T47D (cell line): ENCODE results near the gene MIEF1.
A peak's percentile ranks its signal among the peaks of the same experiment; 100 is the strongest.
"Not testable (repeated sequence)": the region's sequence is repeated elsewhere in the genome, so short reads cannot be mapped to it uniquely, and the experiment has no call there.

Experiments used
- DNase-seq, 2 experiments: peaks; one replicate each; pipeline versions ENCODE4 v3.0.0 to v3.0.0-alpha.2; 2011 to 2012; ENCODE audit warnings: low read depth in 1 of 2, low spot score in 1 of 2
- JUND ChIP-seq: IDR thresholded peaks from 2 replicates; pipeline ENCODE4 v1.6.1; 2012; ENCODE audit warnings: low read depth
- in situ Hi-C: cut with HindIII; loops from 2 replicates; pipeline ENCODE4 v1.10.0; 2016; ENCODE audit warnings: low sequenced_read_pairs, low pct_unique_long_range_greater_than_20kb

The MIEF1 gene

DNA sequence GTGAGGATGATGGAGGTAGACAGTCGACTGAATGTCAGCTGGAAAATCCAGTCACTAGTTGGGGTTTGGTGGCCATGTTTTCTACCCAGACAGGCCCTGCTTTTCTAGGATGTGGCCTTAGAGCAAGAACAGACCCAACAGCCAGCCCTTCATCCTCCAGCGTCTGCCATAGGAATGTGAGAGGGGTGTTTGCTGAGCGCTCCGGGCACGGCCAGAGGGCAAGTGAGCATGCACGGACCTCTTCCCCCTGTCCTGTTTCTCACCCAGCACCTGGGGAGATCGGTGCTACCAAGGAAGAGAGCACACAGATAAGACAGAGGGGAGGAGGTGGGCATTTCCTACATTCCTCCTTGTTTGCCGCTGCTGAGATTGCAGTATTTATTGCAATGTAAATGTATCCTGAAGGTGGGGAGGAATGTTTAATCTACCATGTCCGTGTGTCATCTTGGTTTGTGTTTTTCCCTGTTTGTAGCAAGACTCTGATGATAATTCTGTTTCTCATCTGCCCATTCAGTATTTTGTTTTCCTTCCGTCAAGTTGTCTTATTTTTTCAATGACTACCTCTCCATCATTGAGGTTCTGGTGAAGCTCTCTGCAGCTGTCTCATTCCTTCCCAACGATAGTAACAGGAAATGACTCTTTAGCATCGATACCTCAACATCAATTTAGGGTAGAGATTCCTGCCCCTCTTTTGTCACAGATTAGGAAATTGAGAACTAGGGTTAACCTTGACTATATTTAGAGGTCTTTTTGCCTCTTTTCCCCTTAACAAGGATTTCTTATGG lies 13.4 kb downstream of the MIEF1 start:
- in situ Hi-C loops = no loop called here
- no peak for DNase-seq
- TF ChIP-seq JUND = no peak

- no peak for TF ChIP-seq JUND
- in situ Hi-C loops = no loop called here
Observed at GRCh38 chr22:39517470-39517869, 15.4 kb downstream of the MIEF1 start.

DNA sequence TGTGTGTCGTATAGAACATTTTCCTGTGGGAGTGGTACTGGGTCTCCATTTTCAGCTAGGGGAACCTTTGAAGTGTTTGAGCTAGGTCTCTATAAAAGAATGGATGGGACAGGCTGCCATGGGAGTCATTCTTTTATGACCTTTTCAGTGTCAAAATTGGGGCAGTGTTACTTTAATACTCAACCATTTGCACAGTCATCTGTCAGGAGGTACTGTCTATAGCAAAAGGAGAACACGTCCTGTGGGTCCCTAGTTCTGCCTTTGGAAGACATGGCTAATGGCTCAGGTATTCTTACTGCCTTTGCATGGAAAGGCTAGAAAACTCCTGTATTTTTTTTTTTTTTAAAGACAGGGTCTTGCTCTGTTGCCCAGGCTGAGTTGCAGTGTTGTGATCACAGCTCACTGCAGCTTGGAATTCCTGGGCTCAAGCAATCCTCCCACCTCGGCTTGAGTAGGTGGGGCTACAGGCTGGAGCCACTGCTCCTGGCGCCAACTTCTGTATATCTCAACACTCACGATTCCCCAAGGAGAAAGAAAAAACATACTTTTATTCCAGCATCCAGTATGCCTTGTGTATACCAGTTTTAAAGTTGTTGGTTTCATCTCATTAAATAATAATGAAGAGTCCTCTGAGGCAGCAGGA lies 16.2 kb downstream of the MIEF1 start:
- in situ Hi-C loops = no loop called here
- no peak for DNase-seq
- no peak for TF ChIP-seq JUND

More at GRCh38 chr22:39517470-39517869, 15.4 kb downstream of the MIEF1 start:
- no peak for DNase-seq

- no peak for TF ChIP-seq JUND
- in situ Hi-C loops = no loop called here
- peak in 1 of 2 experiments; percentile 41 for DNase-seq
Observed at GRCh38 chr22:39518996-39519680, 17.0 kb downstream of the MIEF1 start.

GRCh38 chr22:39519681-39520225 lies 17.7 kb downstream of the MIEF1 start:
- no peak for TF ChIP-seq JUND
- in situ Hi-C loops = no loop called here
- DNase-seq = peak; percentile 96 to 98

DNA sequence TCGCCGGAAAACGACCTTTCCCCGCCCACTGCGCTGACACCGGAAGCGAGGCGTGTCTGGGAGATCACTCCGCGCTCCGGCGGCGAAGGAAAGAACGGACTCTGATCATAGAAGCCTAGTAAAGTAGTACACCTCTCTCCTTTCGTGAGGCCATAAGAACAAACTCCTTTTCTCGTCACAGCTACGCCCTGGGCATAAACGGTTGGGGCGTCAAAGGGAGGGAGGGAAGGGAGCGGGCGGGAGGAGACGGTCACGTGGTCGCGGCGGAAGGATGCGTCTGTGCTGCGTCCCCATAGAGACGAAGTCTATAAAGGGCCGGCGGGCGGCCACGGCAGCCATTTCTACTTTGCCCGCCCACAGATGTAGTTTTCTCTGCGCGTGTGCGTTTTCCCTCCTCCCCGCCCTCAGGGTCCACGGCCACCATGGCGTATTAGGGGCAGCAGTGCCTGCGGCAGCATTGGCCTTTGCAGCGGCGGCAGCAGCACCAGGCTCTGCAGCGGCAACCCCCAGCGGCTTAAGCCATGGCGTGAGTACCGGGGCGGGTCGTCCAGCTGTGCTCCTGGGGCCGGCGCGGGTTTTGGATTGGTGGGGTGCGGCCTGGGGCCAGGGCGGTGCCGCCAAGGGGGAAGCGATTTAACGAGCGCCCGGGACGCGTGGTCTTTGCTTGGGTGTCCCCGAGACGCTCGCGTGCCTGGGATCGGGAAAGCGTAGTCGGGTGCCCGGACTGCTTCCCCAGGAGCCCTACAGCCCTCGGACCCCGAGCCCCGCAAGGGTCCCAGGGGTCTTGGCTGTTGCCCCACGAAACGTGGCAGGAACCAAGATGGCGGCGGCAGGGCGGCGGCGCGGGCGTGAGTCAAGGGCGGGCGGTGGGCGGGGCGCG lies 18.4 kb downstream of the MIEF1 start, which contains the start of gene ATF4:
Gene ATF4, plus strand, starts transcription at position 337 of the 880 bp plus-strand sequence. CDS start 884 bp downstream, outside the sequence.
- in situ Hi-C loops = no loop called here
- peak in 1 of 2 experiments; percentile 64 for DNase-seq

GRCh38 chr22:39521106-39521885 lies 19.2 kb downstream of the MIEF1 start:
- in situ Hi-C loops = not testable (repeated sequence)
- peak in 1 of 2 experiments; percentile 68 for DNase-seq

More for the DNA sequence above, 18.4 kb downstream of the MIEF1 start, which contains the start of gene ATF4:
- no peak for TF ChIP-seq JUND

- in situ Hi-C loops, DNase-seq: not testable (repeated sequence)
Observed at GRCh38 chr22:39522091-39522490, 20.0 kb downstream of the MIEF1 start.

DNA sequence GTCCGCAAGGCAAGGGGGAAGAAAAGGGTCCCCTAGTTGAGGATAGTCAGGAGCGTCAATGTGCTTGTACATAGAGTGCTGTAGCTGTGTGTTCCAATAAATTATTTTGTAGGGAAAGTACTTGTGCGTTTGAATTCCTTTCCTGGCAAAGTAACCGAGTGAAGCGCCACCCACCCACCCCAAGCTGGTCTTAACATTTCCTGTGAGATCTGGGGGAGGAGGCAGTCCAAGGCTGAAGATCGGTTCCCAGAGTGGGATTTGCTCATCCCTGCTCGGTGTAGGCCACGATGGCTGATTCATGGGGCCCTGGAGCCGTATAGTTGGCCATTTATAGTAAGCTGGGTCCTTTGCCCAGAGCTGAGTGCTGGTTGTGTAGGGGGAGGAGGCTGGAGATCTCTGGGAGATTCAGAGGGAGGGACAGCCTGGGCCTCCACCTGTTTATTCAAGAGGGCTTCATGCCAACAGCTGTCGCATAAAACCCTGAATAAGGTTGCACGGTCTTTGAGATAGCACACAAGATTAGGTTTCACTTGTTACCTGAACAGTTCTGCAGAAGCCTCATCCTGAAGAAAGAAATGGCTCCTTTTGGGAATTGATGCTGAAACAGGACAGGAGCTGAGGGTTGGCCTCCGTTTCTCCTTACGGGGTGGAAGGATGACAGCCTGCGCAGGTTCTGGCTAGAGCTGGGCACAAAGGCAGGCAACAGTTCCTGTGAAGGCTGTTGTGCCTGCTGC lies 20.6 kb downstream of the MIEF1 start:
- DNase-seq = peak in 1 of 2 experiments; percentile 77
- TF ChIP-seq JUND = no peak
- in situ Hi-C loops = no loop called here

- no peak for DNase-seq
- no peak for TF ChIP-seq JUND
- in situ Hi-C loops = no loop called here
Observed at GRCh38 chr22:39524089-39524752, 22.1 kb downstream of the MIEF1 start.
